Aortic smooth muscle cell (primary cell): ENCODE measurements around the gene RMDN3. TPM values are rescaled to one million over a fixed set of nuclear protein-coding genes. Genes with fewer than 3 reads are reported as not detected.

Source experiments
- total RNA-seq: library from RNA; depleted of rRNA; stranded (reverse); fragments of >200 nt; gene quantifications from 2 replicates; pipeline ENCODE4 v1.2.3, GENCODE V29; 2014

The RMDN3 gene, protein sequence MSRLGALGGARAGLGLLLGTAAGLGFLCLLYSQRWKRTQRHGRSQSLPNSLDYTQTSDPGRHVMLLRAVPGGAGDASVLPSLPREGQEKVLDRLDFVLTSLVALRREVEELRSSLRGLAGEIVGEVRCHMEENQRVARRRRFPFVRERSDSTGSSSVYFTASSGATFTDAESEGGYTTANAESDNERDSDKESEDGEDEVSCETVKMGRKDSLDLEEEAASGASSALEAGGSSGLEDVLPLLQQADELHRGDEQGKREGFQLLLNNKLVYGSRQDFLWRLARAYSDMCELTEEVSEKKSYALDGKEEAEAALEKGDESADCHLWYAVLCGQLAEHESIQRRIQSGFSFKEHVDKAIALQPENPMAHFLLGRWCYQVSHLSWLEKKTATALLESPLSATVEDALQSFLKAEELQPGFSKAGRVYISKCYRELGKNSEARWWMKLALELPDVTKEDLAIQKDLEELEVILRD
- 16.0 and 24.0 TPM in 2 replicates for total RNA-seq

DNA sequence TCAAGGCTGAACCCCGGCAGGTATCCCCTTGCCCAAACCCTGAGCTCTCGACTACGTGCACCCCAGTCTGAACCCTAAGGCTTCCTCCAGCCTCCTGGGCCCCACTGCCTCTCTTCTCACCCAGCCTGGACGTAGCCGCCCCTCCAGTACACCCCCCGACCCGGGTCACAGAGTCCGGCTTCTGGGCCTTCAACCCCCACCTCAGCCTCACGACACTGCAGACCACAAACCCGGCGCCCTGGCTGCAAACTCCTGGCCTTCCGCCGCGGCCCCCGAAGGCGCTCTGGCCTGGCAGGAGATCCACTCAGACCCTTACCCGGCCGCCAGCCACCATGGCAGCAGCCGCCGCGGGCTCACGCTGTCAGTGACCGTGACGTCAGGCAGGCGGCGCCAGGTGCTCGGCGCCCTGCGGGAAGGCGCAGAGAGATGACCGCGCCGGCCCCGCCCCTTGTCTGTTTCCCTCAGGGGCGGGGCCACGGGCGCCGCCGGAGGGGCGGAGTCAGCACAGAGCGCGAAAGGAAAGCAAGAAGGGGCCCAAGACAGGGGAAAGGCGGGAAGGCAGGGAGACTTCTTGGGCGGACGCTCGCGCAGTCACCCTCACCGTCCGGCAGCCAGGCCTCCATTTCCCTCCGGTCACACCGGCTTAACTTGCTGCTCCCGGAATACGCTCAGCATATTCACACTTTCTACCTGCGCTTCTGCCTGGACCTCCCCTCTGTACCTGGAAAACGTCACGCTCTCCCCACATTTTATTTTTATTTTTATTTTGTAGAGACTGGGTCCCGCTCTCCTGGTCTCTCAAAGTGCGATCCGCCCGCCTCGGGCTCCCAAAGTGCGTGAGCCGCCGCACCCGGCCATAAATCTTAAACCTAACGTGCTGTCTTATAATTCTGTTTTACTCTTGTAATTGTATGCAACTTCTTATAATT, at the start of gene RMDN3:
RMDN3 (minus strand) TSS at position 372 of the 929 bp plus-strand sequence. CDS start 471 bp downstream, outside the sequence.

GRCh38 chr15:40769274-40770146, 14.5 kb upstream of the RMDN3 start, which contains the start of gene C15orf62:
C15orf62 (plus strand) TSS chr15:40769980; CDS start chr15:40770496, 516 bp downstream.

GRCh38 chr15:40763801-40764628, 9.0 kb upstream of the RMDN3 start, which contains the start of gene GCHFR:
GCHFR (plus strand) TSS chr15:40764068; CDS start chr15:40764181, 113 bp downstream.

DNA sequence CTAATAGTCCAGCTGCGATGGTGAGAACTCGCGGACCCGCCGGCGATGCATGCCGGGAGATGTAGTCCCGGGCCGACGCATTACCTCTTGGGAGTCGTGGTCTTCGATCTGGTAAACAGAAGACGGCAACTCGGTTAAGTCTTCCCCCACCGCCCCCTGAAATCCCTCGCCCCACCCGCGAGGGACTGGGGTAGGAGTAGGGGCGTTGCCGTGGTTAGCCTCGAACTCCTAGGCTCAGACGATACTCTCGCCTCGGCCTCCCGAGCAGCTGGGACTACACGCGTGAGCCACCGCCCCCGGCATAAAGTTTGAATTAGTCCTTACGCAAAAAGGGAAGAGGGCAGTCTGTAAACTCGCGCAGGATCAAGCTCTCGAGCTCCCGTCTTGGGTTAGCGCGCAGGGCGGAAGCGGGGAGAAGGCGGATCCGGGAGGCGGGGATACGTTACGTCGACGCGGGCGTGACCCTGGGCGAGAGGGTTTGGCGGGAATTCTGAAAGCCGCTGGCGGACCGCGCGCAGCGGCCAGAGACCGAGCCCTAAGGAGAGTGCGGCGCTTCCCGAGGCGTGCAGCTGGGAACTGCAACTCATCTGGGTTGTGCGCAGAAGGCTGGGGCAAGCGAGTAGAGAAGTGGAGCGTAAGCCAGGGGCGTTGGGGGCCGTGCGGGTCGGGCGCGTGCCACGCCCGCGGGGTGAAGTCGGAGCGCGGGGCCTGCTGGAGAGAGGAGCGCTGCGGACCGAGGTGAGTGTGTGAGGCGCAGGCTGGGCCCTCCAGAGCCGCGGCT, 60.2 kb downstream of the RMDN3 start, which contains the start of gene RAD51:
RAD51 (plus strand) TSS at position 487 of the 781 bp plus-strand sequence. CDS start 3,585 bp downstream, outside the sequence.

Other genes starting within 250 kb of the RMDN3 start
- 10.5 and 17.3 TPM in 2 replicates for gene CCDC32, start 190.2 kb downstream of the RMDN3 start, total RNA-seq
- gene RPUSD2, start 186.0 kb downstream of the RMDN3 start, total RNA-seq = 8.9 and 12.6 TPM in 2 replicates
- gene KNL1, start 161.0 kb downstream of the RMDN3 start, total RNA-seq = 10.8 and 15.3 TPM in 2 replicates
- gene RAD51, start 60.1 kb downstream of the RMDN3 start, total RNA-seq = 4.0 and 6.9 TPM in 2 replicates
- 2.4 and 3.2 TPM in 2 replicates for gene GCHFR, start 8.8 kb upstream of the RMDN3 start, total RNA-seq
- under 0.01 and 0.06 TPM in 2 replicates for gene C15orf62, start 14.7 kb upstream of the RMDN3 start, total RNA-seq
- 13.7 and 14.0 TPM in 2 replicates for gene ZFYVE19, start 51.8 kb upstream of the RMDN3 start, total RNA-seq
- gene DNAJC17, start 52.2 kb upstream of the RMDN3 start, total RNA-seq = 19.3 and 35.3 TPM in 2 replicates
- gene PPP1R14D, start 73.5 kb upstream of the RMDN3 start, total RNA-seq = not detected in 2 replicates
- gene SPINT1, start 88.8 kb upstream of the RMDN3 start, total RNA-seq = 0.06 and 0.26 TPM in 2 replicates
- gene RHOV, start 119.0 kb upstream of the RMDN3 start, total RNA-seq = 0.06 TPM in 1 of 2 replicates, not detected in the other
- gene VPS18, start 139.2 kb upstream of the RMDN3 start, total RNA-seq = 41.8 and 51.5 TPM in 2 replicates
- gene DLL4, start 174.1 kb upstream of the RMDN3 start, total RNA-seq = 0.56 and 1.5 TPM in 2 replicates
- gene CHAC1, start 198.2 kb upstream of the RMDN3 start, total RNA-seq = 2.8 and 5.3 TPM in 2 replicates